HG03354 (cell line): ENCODE measurements around the gene GH2.
"Not testable (repeated sequence)": the region's sequence is repeated elsewhere in the genome, so short reads cannot be mapped to it uniquely, and the experiment has no call there.

Experiments used
- ATAC-seq: cut with Tn5 transposase; IDR thresholded peaks from one replicate; pipeline ENCODE4 v1.9.1; 2021; ENCODE audit warnings: mild to moderate bottlenecking; ENCODE audit not compliant: unreplicated experiment, poor library complexity, severe bottlenecking

Gene GH2

DNA sequence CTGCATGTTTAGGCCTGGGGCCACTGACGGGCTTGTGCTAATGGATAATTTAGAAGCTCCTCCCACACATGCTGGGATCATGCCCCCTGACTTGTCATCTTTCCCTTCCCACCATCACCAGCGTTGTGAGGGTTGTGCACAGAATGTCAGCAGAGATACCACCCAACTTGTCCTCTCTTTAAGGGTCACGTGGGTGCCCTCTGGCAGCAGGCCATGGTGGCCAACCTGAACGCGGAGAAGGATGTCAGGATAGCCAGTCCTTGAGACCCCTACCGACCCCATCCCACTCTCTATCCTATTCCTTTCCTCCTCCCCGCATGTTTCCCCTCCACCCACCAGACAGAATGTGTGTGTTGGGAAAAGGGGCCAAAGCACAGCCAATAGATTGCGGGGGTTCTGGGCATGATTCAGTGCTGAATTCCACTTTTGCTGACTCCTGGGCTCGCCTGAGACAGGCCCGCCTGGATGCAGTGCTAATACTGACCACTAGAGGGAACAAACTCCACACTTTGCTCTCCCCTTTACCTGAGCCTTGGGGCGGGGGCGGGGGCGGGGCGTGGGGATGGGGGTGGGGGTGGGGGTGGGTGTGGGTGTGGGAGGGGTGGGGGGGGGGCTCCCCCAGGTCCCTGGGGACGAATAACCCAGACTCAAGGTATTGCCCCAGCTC, at the start of gene GH2:
Gene GH2 (minus strand): TSS at position 10 of the 667 bp plus-strand sequence. CDS start 143 bp downstream, outside the sequence.
- no peak for ATAC-seq

DNA sequence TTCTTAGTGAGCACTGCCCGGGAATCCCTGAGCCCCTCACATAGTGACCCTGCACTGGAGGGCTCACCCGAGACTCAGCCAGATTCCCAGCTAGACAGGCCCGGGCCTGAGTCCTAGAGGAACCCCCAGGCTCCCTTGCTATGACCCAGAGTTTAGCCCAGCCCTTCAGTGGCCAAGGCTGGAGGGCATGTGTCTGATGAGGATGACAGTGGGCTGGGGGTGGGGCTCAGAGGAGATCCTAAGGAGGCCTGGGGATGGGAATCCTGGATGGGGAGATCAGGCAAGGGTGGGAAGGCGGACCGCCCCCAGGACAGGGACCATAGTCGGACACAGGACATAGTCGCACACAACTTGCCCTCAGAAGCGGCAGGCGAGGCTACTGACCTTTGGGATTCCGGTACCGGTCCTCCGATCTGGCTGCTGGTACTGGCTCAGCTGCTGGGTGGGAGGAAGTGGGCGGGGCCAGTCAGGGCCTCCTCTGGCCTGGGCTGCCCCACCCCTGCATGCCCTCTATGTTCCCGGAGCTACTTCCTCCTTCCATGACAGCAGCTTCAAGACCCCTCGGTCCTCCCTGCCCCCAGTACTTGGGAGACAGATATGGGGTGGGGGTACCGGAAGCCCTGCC, 49.3 kb upstream of the GH2 start:
- ATAC-seq: no peak

DNA sequence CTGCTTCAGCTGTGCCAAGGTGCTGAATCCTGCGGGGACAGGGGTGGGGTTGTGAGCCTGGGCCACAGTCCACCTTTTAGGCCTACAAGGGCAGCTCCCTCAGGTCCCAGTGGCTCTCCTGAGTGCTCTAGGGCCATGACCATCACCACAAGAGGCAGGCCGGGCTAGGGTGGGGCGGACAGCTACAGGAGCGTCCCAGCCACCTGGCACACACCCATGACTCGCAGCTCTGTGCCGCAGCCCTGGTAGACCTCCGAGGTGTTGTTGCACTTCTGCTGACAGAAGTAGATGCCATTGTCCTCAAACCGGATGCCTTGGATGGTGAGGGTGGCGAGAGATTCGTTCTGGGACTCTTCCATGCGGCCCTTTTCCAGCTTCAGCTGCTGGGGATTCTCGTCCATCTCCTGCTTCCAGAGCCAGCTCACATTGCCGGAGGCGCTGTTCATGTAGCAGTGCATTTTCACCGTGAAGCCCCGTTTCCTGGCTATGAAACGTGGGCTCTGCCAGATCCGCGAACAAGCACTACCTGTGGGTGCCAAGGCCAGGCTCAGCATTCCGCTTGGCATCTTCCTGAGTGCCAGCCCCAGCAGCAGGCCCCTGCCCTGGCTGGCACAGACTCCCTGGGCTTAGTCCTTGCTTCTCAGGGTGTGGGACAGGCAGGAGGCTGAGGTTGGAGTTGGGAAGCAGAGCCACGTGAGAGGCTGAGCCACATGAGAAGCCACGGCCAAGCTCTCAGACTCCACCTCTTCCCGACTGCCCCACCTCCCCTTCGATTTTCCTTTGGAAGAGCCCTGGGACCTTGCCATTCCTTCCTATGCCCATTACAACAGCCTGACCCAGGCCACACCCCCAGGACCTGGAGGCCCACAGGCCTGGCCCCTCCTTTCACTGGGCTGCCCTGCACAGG, 48.4 kb upstream of the GH2 start:
- ATAC-seq: no peak

DNA sequence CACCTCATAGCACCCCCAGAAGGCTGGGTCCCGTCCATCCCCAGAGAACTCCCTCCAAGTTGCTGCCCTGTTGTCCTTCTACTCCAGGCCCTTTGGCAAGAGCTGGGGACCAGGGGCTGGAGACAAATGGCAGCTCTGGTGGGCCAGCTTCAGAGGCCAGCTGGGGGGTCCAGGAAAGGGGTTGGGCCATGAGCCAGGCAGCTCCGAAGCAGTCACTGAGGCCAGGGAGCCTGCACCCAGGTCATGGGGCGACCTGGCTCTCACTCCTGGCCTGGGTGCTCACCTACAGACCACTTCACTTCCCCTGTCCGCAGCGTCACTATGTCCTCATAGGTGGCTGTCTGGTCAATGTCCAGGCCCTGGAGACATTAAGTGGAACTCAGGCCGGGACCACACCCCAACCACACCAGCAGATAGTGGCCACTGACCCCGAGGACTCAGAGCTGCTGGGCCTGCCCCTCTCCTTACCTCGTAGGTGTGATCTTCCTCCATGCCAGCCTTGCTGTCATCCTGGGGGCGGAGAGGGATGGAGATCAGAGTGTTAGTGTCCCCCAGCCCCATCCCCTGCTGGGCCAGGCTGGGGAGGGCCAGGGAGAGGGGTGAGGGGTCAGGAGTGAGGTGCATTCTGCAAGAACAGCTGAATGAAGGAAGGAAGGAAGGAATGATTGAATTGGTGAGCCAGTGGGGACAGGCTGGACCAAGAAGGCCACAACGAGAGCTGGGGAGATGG, 47.4 kb upstream of the GH2 start:
- no peak for ATAC-seq

DNA sequence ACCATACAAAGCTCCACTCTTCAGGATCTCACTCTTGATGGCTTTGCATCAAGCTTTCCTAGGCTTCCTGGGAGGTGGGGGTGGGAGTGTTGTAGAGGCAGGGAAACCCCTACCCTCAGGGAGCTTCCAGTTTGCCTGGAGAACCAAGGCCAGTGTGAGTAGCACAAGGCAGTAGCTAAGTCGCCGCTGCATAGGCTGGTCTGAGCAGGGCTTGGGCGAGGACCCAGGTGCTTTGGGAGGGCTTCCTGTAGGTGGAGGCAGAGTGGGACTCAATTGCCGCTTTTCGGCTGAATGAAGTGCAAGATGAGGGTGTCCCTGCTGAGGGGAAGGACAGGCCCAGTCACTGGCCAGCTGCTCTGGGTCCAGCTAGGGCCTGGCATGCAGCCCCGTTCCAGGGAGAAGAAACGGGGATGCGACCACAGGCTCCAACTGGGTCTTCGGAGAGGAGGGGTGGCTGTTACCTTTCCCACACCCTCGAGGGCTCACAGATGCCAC, 46.5 kb upstream of the GH2 start:
- no peak for ATAC-seq

DNA sequence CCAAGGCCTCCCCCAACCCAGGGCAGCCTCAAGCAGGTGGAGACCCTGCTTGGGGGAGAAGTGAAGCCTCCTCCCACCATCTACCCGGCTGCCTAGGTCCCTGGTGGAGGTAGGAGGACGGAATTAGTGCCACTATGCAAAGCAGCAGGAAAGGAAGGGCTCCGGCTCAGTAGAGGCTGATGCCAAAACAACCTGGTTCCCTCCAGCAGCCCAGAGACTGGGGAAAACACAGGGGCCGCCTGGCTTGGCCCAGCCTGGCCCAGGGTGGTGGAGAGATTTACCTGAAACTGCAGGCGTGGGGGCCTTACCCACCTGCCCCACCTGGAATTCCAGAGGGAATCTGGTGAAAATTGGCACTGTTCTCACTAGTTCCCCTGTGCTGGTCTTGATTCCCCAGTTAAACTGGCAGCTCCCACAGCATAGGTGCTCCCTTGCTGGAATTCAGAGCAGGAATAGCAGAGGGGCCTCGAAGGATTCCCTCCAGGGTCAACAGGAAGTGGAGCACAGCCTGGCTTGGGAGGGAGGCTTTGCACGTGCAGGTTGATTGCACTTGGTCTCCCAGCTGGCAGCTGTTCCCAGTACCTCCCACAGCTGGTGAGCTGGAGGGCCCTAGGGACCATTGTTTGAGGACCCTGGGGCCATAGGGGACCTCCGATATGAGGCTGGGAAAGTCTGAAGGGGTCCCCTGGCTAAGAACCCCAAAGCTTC, 45.9 kb upstream of the GH2 start:
- ATAC-seq: no peak

DNA sequence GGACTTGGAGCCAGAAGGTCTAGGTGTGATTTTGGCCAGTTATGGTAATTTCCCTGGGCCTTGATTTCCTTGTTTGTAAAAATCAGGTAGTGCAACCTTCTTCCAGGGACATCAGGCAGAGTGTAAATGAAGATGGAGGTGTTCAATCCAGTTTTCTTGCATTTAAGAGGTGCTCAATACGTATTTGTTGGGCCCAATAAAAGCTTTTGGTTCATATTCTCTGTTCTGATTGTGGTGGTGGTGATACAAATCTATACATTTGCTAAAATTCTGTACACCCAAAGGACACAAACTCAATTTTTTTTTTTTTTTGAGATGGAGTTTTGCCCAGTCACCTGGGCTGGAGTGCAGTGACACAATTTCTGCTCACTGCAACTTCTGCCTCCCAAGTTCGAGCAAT, 44.4 kb upstream of the GH2 start:
- no peak for ATAC-seq

DNA sequence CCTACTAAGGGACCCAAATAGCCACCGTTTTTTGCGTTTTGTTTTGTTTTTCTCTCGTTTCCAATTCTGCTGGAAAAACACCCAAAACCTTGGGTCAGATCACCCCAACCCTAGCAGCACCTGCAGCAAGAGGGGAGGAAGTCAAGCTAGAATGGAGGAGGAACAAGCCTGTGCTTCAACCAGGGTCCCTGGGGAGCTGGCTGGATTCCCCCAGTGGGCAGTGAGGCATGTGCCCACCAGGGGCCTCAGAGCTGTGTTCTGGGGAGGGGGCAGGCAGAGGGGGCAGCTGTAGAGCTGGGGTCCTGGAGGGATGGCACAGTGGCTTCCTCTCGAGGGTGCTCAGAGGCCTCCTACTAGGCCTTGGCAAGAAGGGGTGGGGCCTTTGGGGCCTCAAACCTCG, 43.9 kb upstream of the GH2 start:
- no peak for ATAC-seq

DNA sequence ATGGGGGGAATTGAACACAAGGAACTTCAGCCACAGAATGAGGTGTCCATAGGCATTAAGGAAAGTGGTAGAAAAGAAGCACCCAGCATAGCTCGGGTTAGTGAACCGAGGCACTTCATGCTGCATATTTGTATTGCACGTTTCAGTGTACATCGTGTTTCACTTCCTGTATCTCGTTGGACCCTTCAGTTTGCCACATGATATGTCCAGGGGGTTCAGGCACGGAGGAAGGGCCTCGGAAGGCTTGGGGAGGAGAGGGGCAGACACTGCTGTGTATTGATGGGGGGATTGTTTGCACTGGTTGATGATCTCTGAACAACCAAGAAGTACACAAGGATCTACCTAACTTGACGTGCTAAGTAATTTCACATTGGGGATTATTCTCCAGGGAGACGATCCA, 40.7 kb upstream of the GH2 start:
- peak; percentile 60 for ATAC-seq

DNA sequence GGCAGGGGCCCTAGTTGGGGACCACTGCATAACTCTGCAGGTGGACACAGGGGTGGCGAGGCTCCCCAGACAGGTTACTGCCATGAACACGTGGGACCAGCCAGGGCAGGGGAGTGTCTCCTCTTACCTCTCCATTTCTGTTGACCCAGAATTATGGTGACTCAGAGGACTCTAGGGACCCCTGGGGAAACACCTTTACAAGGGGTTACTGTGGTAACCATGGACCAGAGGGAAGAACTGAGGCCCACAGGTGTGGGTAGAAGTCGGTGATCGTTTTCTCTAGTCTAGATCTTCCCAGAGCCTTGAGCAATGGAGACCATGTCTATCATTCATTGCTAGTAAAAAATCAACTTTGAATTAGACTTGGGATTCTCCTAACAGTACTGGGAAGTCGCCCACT, 39.0 kb upstream of the GH2 start:
- ATAC-seq: not testable (repeated sequence)

DNA sequence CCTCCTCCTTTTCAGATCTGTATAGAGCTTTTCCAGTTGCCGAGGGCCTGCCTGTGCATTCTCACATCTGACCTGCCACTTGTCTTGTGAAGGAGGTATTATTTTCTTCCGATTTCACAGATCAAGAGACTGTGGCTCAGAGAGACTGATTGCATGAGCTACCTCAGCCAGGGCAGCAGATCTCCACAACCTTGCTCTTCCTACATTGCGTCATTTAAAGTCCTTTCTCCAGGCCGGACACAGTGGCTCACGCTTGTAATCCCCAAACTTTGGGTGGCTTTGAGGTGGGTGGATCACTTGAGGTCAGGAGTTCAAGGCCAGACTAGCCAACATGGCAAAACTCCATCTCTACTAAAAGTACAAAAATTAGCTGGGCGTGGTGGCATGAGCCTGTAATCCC, 38.3 kb upstream of the GH2 start:
- not testable (repeated sequence) for ATAC-seq

DNA sequence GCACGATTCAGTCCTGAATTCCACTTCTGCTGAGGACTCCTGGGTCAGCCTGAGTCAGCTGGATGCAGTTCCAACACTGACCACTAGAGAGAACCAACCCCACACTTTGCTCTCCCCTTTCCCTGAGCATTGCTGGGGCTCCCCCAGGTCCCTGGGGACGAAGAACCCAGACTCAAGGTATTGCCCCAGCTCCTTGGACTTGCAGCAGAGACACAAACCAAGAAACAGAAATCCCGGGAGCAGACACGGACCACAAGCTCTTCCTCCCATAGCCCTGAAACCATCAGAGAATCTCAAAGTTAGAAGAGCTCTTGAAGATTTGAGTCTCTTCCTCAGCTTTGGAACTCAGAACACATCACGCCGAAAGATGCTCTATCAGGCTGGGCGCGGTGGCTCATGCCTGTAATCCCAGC, 37.6 kb upstream of the GH2 start:
- ATAC-seq: peak; percentile 69

DNA sequence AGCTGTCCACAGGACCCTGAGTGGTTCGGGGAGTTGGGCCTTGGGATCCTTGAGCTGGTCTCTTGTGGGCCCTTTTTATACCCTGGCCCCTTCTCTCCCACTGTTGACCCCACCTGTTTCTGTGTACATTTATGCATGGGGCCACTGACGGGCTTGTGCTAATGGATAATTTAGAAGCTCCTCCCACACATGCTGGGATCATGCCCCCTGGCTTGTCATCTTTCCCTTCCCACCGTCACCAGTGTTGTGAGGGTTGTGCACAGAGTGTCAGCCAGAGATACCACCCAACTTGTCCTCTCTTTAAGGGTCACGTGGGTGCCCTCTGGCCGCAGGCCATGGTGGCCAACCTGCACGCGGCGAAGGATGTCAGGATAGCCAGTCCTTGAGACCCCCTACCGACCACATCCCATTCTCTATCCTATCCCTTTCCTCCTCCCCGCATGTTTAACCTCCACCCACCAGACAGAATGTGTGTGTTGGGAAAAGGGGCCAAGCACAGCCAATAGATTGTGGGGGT, 37.1 kb upstream of the GH2 start, which contains the start of gene GH1:
Gene GH1 (minus strand): TSS at position 51 of the 517 bp plus-strand sequence. CDS start 63 bp downstream, outside the sequence.
- ATAC-seq: not testable (repeated sequence)

DNA sequence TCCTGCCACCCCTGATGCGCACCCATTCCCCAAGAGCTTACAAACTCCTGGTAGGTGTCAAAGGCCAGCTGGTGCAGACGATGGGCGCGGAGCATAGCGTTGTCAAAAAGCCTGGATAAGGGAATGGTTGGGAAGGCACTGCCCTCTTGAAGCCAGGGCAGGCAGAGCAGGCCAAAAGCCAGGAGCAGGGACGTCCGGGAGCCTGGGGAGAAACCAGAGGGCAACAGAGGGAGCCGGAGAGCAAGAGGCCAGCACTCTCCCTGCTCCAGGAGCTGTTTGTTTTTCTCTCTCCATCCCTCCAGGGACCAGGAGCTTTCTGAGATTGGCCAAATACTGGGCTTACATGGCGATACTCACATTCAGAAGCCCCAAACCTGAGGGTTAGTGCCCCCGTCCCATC, 36.6 kb upstream of the GH2 start:
- ATAC-seq: no peak

DNA sequence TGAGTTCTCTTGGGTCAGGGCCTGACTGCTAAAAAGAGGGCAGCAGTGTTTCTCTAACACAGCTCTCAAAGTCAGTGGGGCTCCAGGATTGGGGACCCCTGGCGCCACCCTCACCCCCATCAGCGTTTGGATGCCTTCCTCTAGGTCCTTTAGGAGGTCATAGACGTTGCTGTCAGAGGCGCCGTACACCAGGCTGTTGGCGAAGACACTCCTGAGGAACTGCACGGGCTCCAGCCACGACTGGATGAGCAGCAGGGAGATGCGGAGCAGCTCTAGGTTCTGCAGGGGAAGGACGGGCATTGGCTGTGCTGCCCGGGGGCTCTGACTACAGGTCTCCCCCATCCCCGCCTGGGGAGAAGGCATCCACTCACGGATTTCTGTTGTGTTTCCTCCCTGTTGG, 35.9 kb upstream of the GH2 start:
- no peak for ATAC-seq

DNA sequence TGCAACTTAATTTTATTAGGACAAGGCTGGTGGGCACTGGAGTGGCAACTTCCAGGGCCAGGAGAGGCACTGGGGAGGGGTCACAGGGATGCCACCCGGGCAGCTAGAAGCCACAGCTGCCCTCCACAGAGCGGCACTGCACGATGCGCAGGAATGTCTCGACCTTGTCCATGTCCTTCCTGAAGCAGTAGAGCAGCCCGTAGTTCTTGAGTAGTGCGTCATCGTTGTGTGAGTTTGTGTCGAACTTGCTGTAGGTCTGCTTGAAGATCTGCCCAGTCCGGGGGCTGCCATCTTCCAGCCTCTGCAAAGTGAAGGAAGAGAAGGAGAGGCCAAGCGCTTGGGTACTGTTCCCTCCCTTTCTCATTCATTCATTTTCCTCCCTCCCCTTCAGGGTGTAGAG, 35.5 kb upstream of the GH2 start:
- not testable (repeated sequence) for ATAC-seq

DNA sequence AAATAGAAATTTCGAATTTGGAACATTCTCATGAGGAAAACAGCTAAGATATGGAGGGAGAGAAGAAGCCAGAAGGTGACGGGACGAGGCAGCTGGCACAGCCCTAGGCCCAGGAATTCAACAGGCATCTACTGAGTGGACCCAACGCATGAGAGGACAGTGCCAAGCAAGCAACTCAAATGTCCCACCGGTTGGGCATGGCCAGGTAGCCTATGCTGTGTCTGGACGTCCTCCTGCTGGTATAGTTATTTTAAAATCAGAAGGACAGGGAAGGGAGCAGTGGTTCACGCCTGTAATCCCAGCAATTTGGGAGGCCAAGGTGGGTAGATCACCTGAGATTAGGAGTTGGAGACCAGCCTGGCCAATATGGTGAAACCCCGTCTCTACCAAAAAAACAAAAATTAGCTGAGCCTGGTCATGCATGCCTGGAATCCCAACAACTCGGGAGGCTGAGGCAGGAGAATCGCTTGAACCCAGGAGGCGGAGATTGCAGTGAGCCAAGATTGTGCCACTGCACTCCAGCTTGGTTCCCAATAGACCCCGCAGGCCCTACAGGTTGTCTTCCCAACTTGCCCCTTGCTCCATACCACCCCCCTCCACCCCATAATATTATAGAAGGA, 34.9 kb upstream of the GH2 start:
- ATAC-seq: no peak

DNA sequence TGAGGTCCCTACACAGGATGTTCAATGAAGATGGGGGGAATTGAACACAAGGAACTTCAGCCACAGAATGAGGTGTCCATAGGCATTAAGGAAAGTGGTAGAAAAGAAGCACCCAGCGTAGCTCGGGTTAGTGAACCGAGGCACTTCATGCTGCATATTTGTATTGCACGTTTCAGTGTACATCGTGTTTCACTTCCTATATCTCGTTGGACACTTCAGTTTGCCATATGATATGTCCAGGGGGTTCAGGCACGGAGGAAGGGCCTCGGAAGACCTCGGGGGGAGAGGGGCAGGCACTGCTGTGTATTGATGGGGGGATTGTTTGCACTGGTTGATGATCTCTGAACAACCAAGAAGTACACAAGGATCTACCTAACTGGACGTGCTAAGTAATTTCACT, 34.0 kb upstream of the GH2 start:
- not testable (repeated sequence) for ATAC-seq
